HEK293 (cell line): ENCODE results near the gene CPT1C.

Experiments used
- CTCF ChIA-PET: fragments of 350-600 bp; formaldehyde crosslinking; extraction: SDS; loops from one replicate; lab custom pipeline; 2021; ENCODE audit warnings: antibody characterized with exemption; lab: Yijun Ruan, JAX
- POLR2A ChIA-PET: fragments of 300-600 bp; formaldehyde crosslinking; extraction: SDS; loops from one replicate; lab custom pipeline; 2020; ENCODE audit warnings: antibody characterized with exemption, inconsistent platforms; lab: Yijun Ruan, JAX
- H3K27ac ChIP-seq: fragments of 200-500 bp; sonication (Bioruptor generic); 2 replicates; pipeline ENCODE4 v1.5.1; 2014; ENCODE audit warnings: low read depth, low read length, control low read depth, inconsistent platforms; ENCODE audit errors: extremely low read depth
- H3K36me3 ChIP-seq, 2 experiments: fragments of 200-500 bp in 1 of 2; sonication (Bioruptor generic) in 1 of 2; 1 replicate in 1 of 2; 2 replicates in 1 of 2; pipeline ENCODE4 v1.5.1; 2014 to 2017; ENCODE audit warnings: inconsistent platforms in 2 of 2, low read length in 2 of 2; ENCODE audit not compliant: control insufficient read depth in 2 of 2, insufficient read depth in 1 of 2
- H3K4me1 ChIP-seq: fragments of 200-500 bp; sonication (Bioruptor generic); 2 replicates; pipeline ENCODE4 v1.5.1; 2014; ENCODE audit warnings: mild to moderate bottlenecking, low read length, inconsistent platforms; ENCODE audit not compliant: control insufficient read depth, insufficient read depth
- H3K4me3 ChIP-seq: 2 replicates; pipeline ENCODE4 v1.5.1; 2011; ENCODE audit warnings: low read depth, mild to moderate bottlenecking, control low read depth, low read length, moderate library complexity
- H3K9me3 ChIP-seq: fragments of 200-500 bp; sonication (Bioruptor generic); 2 replicates; pipeline ENCODE4 v1.5.1; 2014; ENCODE audit warnings: low read depth, low read length, inconsistent platforms; ENCODE audit not compliant: control insufficient read depth, insufficient read depth
- GFI1B ChIP-seq: fragments of 450-650 bp; formaldehyde crosslinking; IDR thresholded peaks from 2 replicates; pipeline ENCODE4 v1.5.1; 2016; ENCODE audit warnings: missing biosample characterization, missing genetic modification characterization
- GLIS1 ChIP-seq: fragments of 450-650 bp; formaldehyde crosslinking; IDR thresholded peaks from 2 replicates; pipeline ENCODE4 v1.5.1; 2016; ENCODE audit warnings: missing biosample characterization, missing genetic modification characterization
- KLF10 ChIP-seq: fragments of 450-650 bp; IDR thresholded peaks from 2 replicates; pipeline ENCODE4 v1.5.1; 2018; ENCODE audit warnings: missing biosample characterization, mild to moderate bottlenecking, missing genetic modification characterization
- KLF9 ChIP-seq: fragments of 450-650 bp; formaldehyde crosslinking; IDR thresholded peaks from 2 replicates; pipeline ENCODE4 v1.5.1; 2016; ENCODE audit warnings: missing biosample characterization, missing genetic modification characterization, low read depth
- PRDM2 ChIP-seq: fragments of 450-650 bp; formaldehyde crosslinking; IDR thresholded peaks from 2 replicates; pipeline ENCODE4 v1.5.1; 2016; ENCODE audit warnings: missing biosample characterization, missing genetic modification characterization, borderline replicate concordance
- SETDB1 ChIP-seq: IDR thresholded peaks from one replicate; pipeline ENCODE4 v1.6.1; 2017; ENCODE audit warnings: mild to moderate bottlenecking, low read length, moderate library complexity, mixed read lengths; ENCODE audit not compliant: insufficient read length
- ZBTB11 ChIP-seq: fragments of 450-650 bp; formaldehyde crosslinking; conservative IDR thresholded peaks from 2 replicates; pipeline ENCODE4 v1.5.1; 2016; ENCODE audit warnings: low read depth, missing biosample characterization, missing genetic modification characterization
- ZFHX2 ChIP-seq: fragments of 450-650 bp; formaldehyde crosslinking; conservative IDR thresholded peaks from 2 replicates; pipeline ENCODE4 v1.5.1; 2016; ENCODE audit warnings: missing biosample characterization, missing genetic modification characterization
- ZFP69B ChIP-seq: fragments of 450-650 bp; formaldehyde crosslinking; IDR thresholded peaks from 2 replicates; pipeline ENCODE4 v1.5.1; 2016; ENCODE audit warnings: missing biosample characterization, missing genetic modification characterization
- ZNF10 ChIP-seq: fragments of 450-650 bp; formaldehyde crosslinking; IDR thresholded peaks from 2 replicates; pipeline ENCODE4 v1.5.1; 2017; ENCODE audit warnings: missing biosample characterization, missing genetic modification characterization
- ZNF184 ChIP-seq: fragments of 450-650 bp; IDR thresholded peaks from 2 replicates; pipeline ENCODE4 v1.5.1; 2018; ENCODE audit warnings: missing biosample characterization, mild to moderate bottlenecking, missing genetic modification characterization
- ZNF19 ChIP-seq: fragments of 450-650 bp; formaldehyde crosslinking; IDR thresholded peaks from 2 replicates; pipeline ENCODE4; 2016; ENCODE audit warnings: missing biosample characterization, missing genetic modification characterization, low read depth
- ZNF211 ChIP-seq: fragments of 450-650 bp; formaldehyde crosslinking; IDR thresholded peaks from 2 replicates; pipeline ENCODE4 v1.5.1; 2016; ENCODE audit warnings: low read depth, missing biosample characterization, missing genetic modification characterization
- ZNF214 ChIP-seq: fragments of 450-650 bp; formaldehyde crosslinking; IDR thresholded peaks from 2 replicates; pipeline ENCODE4 v1.5.1; 2017; ENCODE audit warnings: missing biosample characterization, mild to moderate bottlenecking, missing genetic modification characterization, borderline replicate concordance
- ZNF280C ChIP-seq: fragments of 450-650 bp; formaldehyde crosslinking; IDR thresholded peaks from 2 replicates; pipeline ENCODE4 v1.5.1; 2016; ENCODE audit warnings: missing biosample characterization, missing genetic modification characterization
- ZNF394 ChIP-seq: fragments of 450-650 bp; formaldehyde crosslinking; IDR thresholded peaks from 2 replicates; pipeline ENCODE4 v1.5.1; 2016; ENCODE audit warnings: missing biosample characterization, missing genetic modification characterization, mild to moderate bottlenecking, moderate library complexity, borderline replicate concordance
- ZNF404 ChIP-seq: fragments of 450-650 bp; formaldehyde crosslinking; IDR thresholded peaks from 2 replicates; pipeline ENCODE4 v1.5.1; 2017; ENCODE audit warnings: missing biosample characterization, missing genetic modification characterization
- ZNF521 ChIP-seq: fragments of 450-650 bp; formaldehyde crosslinking; IDR thresholded peaks from 2 replicates; pipeline ENCODE4 v1.5.1; 2017; ENCODE audit warnings: missing biosample characterization, mild to moderate bottlenecking, missing genetic modification characterization
- ZNF654 ChIP-seq: fragments of 450-650 bp; formaldehyde crosslinking; IDR thresholded peaks from 2 replicates; pipeline ENCODE4 v1.5.1; 2016; ENCODE audit warnings: low read depth, missing biosample characterization, missing genetic modification characterization
- ZNF677 ChIP-seq: fragments of 450-650 bp; IDR thresholded peaks from 2 replicates; pipeline ENCODE4 v1.5.0; 2018; ENCODE audit warnings: missing biosample characterization, mild to moderate bottlenecking, missing genetic modification characterization, moderate library complexity
- ZNF701 ChIP-seq: fragments of 450-650 bp; formaldehyde crosslinking; IDR thresholded peaks from 2 replicates; pipeline ENCODE4 v1.5.1; 2016; ENCODE audit warnings: missing biosample characterization, missing genetic modification characterization
- ZNF707 ChIP-seq: fragments of 450-650 bp; formaldehyde crosslinking; IDR thresholded peaks from 2 replicates; pipeline ENCODE4 v1.5.1; 2016; ENCODE audit warnings: missing biosample characterization, missing genetic modification characterization
- ZNF747 ChIP-seq: fragments of 450-650 bp; formaldehyde crosslinking; IDR thresholded peaks from 2 replicates; pipeline ENCODE4 v1.5.1; 2016; ENCODE audit warnings: missing biosample characterization, missing genetic modification characterization
- ZSCAN16 ChIP-seq: fragments of 450-650 bp; formaldehyde crosslinking; IDR thresholded peaks from 2 replicates; pipeline ENCODE4 v1.5.1; 2016; ENCODE audit warnings: missing biosample characterization, missing genetic modification characterization
- ZSCAN30 ChIP-seq: fragments of 450-650 bp; IDR thresholded peaks from 2 replicates; pipeline ENCODE4 v1.5.1; 2018; ENCODE audit warnings: missing biosample characterization, mild to moderate bottlenecking, missing genetic modification characterization, moderate library complexity

Gene CPT1C

GRCh38 chr19:49679771-49680413 lies 11.0 kb upstream of the CPT1C start:
- H3K9me3 ChIP-seq: no peaks in the 10 kb centered on the region
- peaks cover 17% of the 10 kb centered on the region for H3K4me1 ChIP-seq
- peaks cover 37 to 39% of the 10 kb centered on the region in 2 experiments for H3K36me3 ChIP-seq
- CTCF ChIA-PET: interaction anchor here (0.6 to 1.2 kb wide), 12 partner anchors 10 to 231 kb away, joined by 3 to 8 read pairs (median 4); no protein-coding TSS in a partner anchor
- POLR2A ChIA-PET: interaction anchor here (0.6 to 1.5 kb wide), 5 partner anchors 40 to 658 kb away, joined by 3 to 5 read pairs (median 3); partner anchors contain the start of gene RRAS
- H3K27ac ChIP-seq: peak overlapping the region; percentile 52; the same call in 1 of the 2 replicates
- no peak overlapping the region for H3K4me3 ChIP-seq
- TF ChIP-seq ZFHX2 (tag by site-specific recombination): no peak
- no peak for TF ChIP-seq PRDM2 (tag by site-specific recombination)
- TF ChIP-seq ZNF707 (tag by site-specific recombination): no peak
- 0 out of 2 replicates have a peak, but pooled peaks have one; percentile 4 for TF ChIP-seq GLIS1 (tag by site-specific recombination)
- TF ChIP-seq KLF9 (tag by site-specific recombination): no peak
- TF ChIP-seq ZNF184: no peak
- TF ChIP-seq KLF10 (tag by site-specific recombination): no peak
- no peak for TF ChIP-seq ZNF521 (tag by site-specific recombination)
- TF ChIP-seq ZNF701 (tag by site-specific recombination): no peak
- no peak for TF ChIP-seq ZFP69B (tag by site-specific recombination)
- 0 out of 2 replicates have a peak, but pooled peaks have one; percentile 11 for TF ChIP-seq ZBTB11 (tag by site-specific recombination)
- TF ChIP-seq ZNF211 (tag by site-specific recombination): no peak
- TF ChIP-seq ZNF10 (tag by site-specific recombination): no peak
- TF ChIP-seq SETDB1: no peak
- no peak for TF ChIP-seq ZNF654 (tag by site-specific recombination)
- no peak for TF ChIP-seq ZNF404 (tag by site-specific recombination)
- TF ChIP-seq ZNF747: no peak
- peak; percentile 30; the same call in 1 of the 2 replicates for TF ChIP-seq ZNF394
- TF ChIP-seq ZNF280C (tag by site-specific recombination): no peak
- TF ChIP-seq GFI1B (tag by site-specific recombination): no peak
- TF ChIP-seq ZNF677: no peak
- TF ChIP-seq ZNF214 (tag by site-specific recombination): no peak
- TF ChIP-seq ZNF19 (tag by site-specific recombination): no peak
- TF ChIP-seq ZSCAN30 (tag by site-specific recombination): no peak
- no peak for TF ChIP-seq ZSCAN16 (tag by site-specific recombination)
